MM.1S (cell line): ENCODE data around the gene LAMB2.

Experiments used
- EZH2 ChIP-seq: fragments of 300-600 bp; sonication (generic); optimal IDR thresholded peaks from 2 replicates; pipeline ENCODE3; 2017; ENCODE audit warnings: low read depth, mild to moderate bottlenecking, antibody characterized with exemption, low read length, mixed read lengths
- EZH2phosphoT487 ChIP-seq: fragments of 300-600 bp; sonication (generic); IDR thresholded peaks from 2 replicates; pipeline ENCODE4 v1.6.1; 2018; ENCODE audit warnings: antibody characterized with exemption, low read length
- TF ChIP-seq, protein P1 (sequence below): fragments of 300-600 bp; sonication (generic); IDR thresholded peaks from 2 replicates; pipeline ENCODE4 v1.5.1; 2016; ENCODE audit warnings: antibody characterized with exemption, low read length, mixed read lengths

DNA sequence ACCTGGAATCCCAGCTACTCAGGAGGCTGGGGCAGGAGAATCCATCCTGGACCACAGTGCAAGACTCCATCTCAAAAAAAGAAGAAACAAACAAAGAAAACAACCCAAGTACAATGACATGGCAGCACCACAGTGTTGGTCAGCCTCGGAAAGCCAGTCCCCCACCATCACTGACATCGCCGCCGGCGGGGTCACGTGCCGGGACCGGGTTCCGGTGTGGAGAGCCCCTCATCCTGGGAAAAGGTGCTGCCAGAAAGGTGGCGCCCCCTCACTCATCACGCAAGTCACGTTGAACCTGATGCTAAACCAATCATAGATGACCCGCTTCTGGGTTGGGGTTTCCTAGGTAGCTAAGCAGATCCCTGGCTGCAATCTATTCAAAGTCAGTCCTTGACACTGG is 56.7 kb downstream of the LAMB2 start:
- TF ChIP-seq, protein P1, sequence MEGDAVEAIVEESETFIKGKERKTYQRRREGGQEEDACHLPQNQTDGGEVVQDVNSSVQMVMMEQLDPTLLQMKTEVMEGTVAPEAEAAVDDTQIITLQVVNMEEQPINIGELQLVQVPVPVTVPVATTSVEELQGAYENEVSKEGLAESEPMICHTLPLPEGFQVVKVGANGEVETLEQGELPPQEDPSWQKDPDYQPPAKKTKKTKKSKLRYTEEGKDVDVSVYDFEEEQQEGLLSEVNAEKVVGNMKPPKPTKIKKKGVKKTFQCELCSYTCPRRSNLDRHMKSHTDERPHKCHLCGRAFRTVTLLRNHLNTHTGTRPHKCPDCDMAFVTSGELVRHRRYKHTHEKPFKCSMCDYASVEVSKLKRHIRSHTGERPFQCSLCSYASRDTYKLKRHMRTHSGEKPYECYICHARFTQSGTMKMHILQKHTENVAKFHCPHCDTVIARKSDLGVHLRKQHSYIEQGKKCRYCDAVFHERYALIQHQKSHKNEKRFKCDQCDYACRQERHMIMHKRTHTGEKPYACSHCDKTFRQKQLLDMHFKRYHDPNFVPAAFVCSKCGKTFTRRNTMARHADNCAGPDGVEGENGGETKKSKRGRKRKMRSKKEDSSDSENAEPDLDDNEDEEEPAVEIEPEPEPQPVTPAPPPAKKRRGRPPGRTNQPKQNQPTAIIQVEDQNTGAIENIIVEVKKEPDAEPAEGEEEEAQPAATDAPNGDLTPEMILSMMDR = no peak
- no peak for TF ChIP-seq EZH2phosphoT487
- no peak for TF ChIP-seq EZH2
